ENCODE data around the gene EFNA3. TPM values are rescaled to one million over a fixed set of nuclear protein-coding genes. Genes with fewer than 3 reads are reported as not detected.

The EFNA3 gene
- total RNA-seq, 1 donor from 2014 or later: 1.0 TPM

- peaks cover 67% of the 10 kb centered on the region for H3K4me1 ChIP-seq
- peak overlapping the region; percentile 91 for H3K27ac ChIP-seq
These were observed 55.7 kb downstream of the EFNA3 start for GRCh38 chr1:155134322-155134721.

GRCh38 chr1:155134880-155135414 is 56.3 kb downstream of the EFNA3 start:
- peak overlapping the region; percentile 91 for H3K27ac ChIP-seq
- DNase-seq: peak; percentile 93
- no peaks in the 10 kb centered on the region for H3K27me3 ChIP-seq (ENCODE audit: low read depth)
- peak overlapping the region; percentile 64 for H3K4me3 ChIP-seq
- H3K36me3 ChIP-seq: peaks cover 45% of the 10 kb centered on the region
- intact Hi-C loops (cut with DNase I): no loop called here
- peak; percentile 86 to 88 for ATAC-seq
- H3K4me1 ChIP-seq: peaks cover 73% of the 10 kb centered on the region
- H3K9me3 ChIP-seq: no peaks in the 10 kb centered on the region
- no peak for TF ChIP-seq CTCF (IDR thresholded peaks at IDR 0.05)

More at GRCh38 chr1:155134322-155134721, 55.7 kb downstream of the EFNA3 start:
- TF ChIP-seq CTCF (IDR thresholded peaks at IDR 0.05): no peak
- ATAC-seq (no peak), DNase-seq (no peak)
- H3K9me3 ChIP-seq: no peaks in the 10 kb centered on the region
- H3K27me3 ChIP-seq (ENCODE audit: low read depth): no peaks in the 10 kb centered on the region
- intact Hi-C loops (cut with DNase I): no loop called here
- H3K36me3 ChIP-seq: peaks cover 50% of the 10 kb centered on the region
- peak overlapping the region; percentile 64 for H3K4me3 ChIP-seq

- Histone ChIP-seq H3K27ac (peak within 1 kb of the TSS; percentile 91), H3K9me3 (no peaks in the 10 kb centered on the region), H3K27me3 (ENCODE audit: low read depth) (no peaks in the 10 kb centered on the region), H3K36me3 (peaks cover 43% of the 10 kb centered on the region), H3K4me1 (peaks cover 75% of the 10 kb centered on the region), H3K4me3 (peak within 1 kb of the TSS; percentile 64)
- peak; percentile 46 for TF ChIP-seq CTCF (IDR thresholded peaks at IDR 0.05)
- ATAC-seq (peak; percentile 92 to 95), DNase-seq (peak; percentile 97)
- intact Hi-C loops (cut with DNase I): no loop called here
These were observed 56.9 kb downstream of the EFNA3 start, which contains the start of gene SLC50A1 for GRCh38 chr1:155135415-155136028. SLC50A1 (plus strand) TSS chr1:155135852; CDS start chr1:155135912, 60 bp downstream.

- H3K9me3 ChIP-seq: no peaks in the 10 kb centered on the region
These were observed 58.1 kb downstream of the EFNA3 start for GRCh38 chr1:155136748-155137147.

More at GRCh38 chr1:155136748-155137147, 58.1 kb downstream of the EFNA3 start:
- intact Hi-C loops (cut with DNase I): no loop called here
- Histone ChIP-seq H3K36me3 (peaks cover 31% of the 10 kb centered on the region), H3K4me3 (peak overlapping the region; percentile 64), H3K27me3 (ENCODE audit: low read depth) (no peaks in the 10 kb centered on the region), H3K4me1 (peaks cover 65% of the 10 kb centered on the region), H3K27ac (peak overlapping the region; percentile 91)
- DNase-seq (no peak), ATAC-seq (no peak)
- TF ChIP-seq CTCF (IDR thresholded peaks at IDR 0.05): no peak

Other genes with a start within 250 kb of the EFNA3 start
- 4.4 TPM for gene KCNN3, start 208.6 kb upstream of the EFNA3 start, total RNA-seq
- gene PMVK, start 142.1 kb upstream of the EFNA3 start, total RNA-seq: 34.1 TPM
- 68.1 TPM for gene PBXIP1, start 122.7 kb upstream of the EFNA3 start, total RNA-seq
- 27.4 TPM for gene PYGO2, start 117.1 kb upstream of the EFNA3 start, total RNA-seq
- 94.8 TPM for gene SHC1, start 108.1 kb upstream of the EFNA3 start, total RNA-seq
- 28.5 TPM for gene CKS1B, start 104.2 kb upstream of the EFNA3 start, total RNA-seq
- gene FLAD1, start 95.5 kb upstream of the EFNA3 start, total RNA-seq: 31.9 TPM
- gene LENEP, start 85.3 kb upstream of the EFNA3 start, total RNA-seq: not detected
- 72.0 TPM for gene ZBTB7B, start 76.0 kb upstream of the EFNA3 start, total RNA-seq
- 1.4 TPM for gene DCST2, start 45.1 kb upstream of the EFNA3 start, total RNA-seq
- gene DCST1, start 45.0 kb upstream of the EFNA3 start, total RNA-seq: not detected
- 121 TPM for gene ADAM15, start 27.5 kb upstream of the EFNA3 start, total RNA-seq
- 7.4 TPM for gene EFNA4, start 15.1 kb upstream of the EFNA3 start, total RNA-seq
- 144 TPM for gene EFNA1, start 49.0 kb downstream of the EFNA3 start, total RNA-seq
- 42.6 TPM for gene SLC50A1, start 57.0 kb downstream of the EFNA3 start, total RNA-seq
- gene DPM3, start 61.7 kb downstream of the EFNA3 start, total RNA-seq: 62.3 TPM
- gene KRTCAP2, start 94.5 kb downstream of the EFNA3 start, total RNA-seq: 173 TPM
- gene TRIM46, start 95.0 kb downstream of the EFNA3 start, total RNA-seq: 0.35 TPM
- 24.4 TPM for gene THBS3, start 129.1 kb downstream of the EFNA3 start, total RNA-seq
- gene MTX1, start 129.9 kb downstream of the EFNA3 start, total RNA-seq: 27.9 TPM
- gene ENTREP3, start 176.6 kb downstream of the EFNA3 start, total RNA-seq: 22.9 TPM
- 70.2 TPM for gene SCAMP3, start 183.5 kb downstream of the EFNA3 start, total RNA-seq
- gene CLK2, start 194.7 kb downstream of the EFNA3 start, total RNA-seq: 51.1 TPM
- 4.2 TPM for gene HCN3, start 198.6 kb downstream of the EFNA3 start, total RNA-seq
- gene PKLR, start 222.6 kb downstream of the EFNA3 start, total RNA-seq: not detected
- 184 TPM for gene FDPS, start 230.0 kb downstream of the EFNA3 start, total RNA-seq
- gene RUSC1, start 242.1 kb downstream of the EFNA3 start, total RNA-seq: 27.6 TPM

Data from lower lobe of right lung (tissue), 2 donors.